Brain microvascular endothelial cell (primary cell): ENCODE data around the gene ZDHHC1.

Experiments
- DNase-seq: peaks from one replicate; pipeline ENCODE4 v3.0.0-alpha.2; 2020
- H3K27ac ChIP-seq: fragments of 250-450 bp; sonication (Bioruptor Pico); 2 replicates; pipeline ENCODE4 v1.5.1; 2020; ENCODE audit warnings: mild to moderate bottlenecking, moderate library complexity
- H3K27me3 ChIP-seq: fragments of 250-450 bp; sonication (Bioruptor Pico); replicated peaks from 2 replicates; pipeline ENCODE4 v1.5.1; 2020; ENCODE audit warnings: mild to moderate bottlenecking
- H3K36me3 ChIP-seq: fragments of 250-450 bp; sonication (Bioruptor Pico); replicated peaks from 2 replicates; pipeline ENCODE4 v1.5.1; 2020; ENCODE audit warnings: mild to moderate bottlenecking
- H3K4me3 ChIP-seq: 2 replicates; pipeline ENCODE4 v1.5.1; 2011; ENCODE audit warnings: low read depth, mild to moderate bottlenecking, control low read depth, low read length, moderate library complexity
- in situ Hi-C: cut with HindIII; loops from 2 replicates; pipeline ENCODE4 v1.10.0; 2017; ENCODE audit warnings: low sequenced_read_pairs, low pct_ligation_motif_present
- TF ChIP-seq, protein P1 (sequence below): IDR thresholded peaks from 2 replicates; pipeline ENCODE4 v1.5.1; 2011; ENCODE audit warnings: low read depth, mild to moderate bottlenecking, moderate library complexity, low read length, control low read depth, inconsistent platforms; ENCODE audit errors: missing control alignments

Gene ZDHHC1

GRCh38 chr16:67438824-67439393 lies 22.6 kb upstream of the ZDHHC1 start:
- Histone ChIP-seq H3K27me3 (no peaks in the 10 kb centered on the region), H3K4me3 (no peak overlapping the region), H3K27ac (no peak overlapping the region), H3K36me3 (peaks cover 35% of the 10 kb centered on the region)
- TF ChIP-seq, protein P1, sequence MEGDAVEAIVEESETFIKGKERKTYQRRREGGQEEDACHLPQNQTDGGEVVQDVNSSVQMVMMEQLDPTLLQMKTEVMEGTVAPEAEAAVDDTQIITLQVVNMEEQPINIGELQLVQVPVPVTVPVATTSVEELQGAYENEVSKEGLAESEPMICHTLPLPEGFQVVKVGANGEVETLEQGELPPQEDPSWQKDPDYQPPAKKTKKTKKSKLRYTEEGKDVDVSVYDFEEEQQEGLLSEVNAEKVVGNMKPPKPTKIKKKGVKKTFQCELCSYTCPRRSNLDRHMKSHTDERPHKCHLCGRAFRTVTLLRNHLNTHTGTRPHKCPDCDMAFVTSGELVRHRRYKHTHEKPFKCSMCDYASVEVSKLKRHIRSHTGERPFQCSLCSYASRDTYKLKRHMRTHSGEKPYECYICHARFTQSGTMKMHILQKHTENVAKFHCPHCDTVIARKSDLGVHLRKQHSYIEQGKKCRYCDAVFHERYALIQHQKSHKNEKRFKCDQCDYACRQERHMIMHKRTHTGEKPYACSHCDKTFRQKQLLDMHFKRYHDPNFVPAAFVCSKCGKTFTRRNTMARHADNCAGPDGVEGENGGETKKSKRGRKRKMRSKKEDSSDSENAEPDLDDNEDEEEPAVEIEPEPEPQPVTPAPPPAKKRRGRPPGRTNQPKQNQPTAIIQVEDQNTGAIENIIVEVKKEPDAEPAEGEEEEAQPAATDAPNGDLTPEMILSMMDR = no peak
- no peak for DNase-seq
- in situ Hi-C loops = no loop called here

DNA sequence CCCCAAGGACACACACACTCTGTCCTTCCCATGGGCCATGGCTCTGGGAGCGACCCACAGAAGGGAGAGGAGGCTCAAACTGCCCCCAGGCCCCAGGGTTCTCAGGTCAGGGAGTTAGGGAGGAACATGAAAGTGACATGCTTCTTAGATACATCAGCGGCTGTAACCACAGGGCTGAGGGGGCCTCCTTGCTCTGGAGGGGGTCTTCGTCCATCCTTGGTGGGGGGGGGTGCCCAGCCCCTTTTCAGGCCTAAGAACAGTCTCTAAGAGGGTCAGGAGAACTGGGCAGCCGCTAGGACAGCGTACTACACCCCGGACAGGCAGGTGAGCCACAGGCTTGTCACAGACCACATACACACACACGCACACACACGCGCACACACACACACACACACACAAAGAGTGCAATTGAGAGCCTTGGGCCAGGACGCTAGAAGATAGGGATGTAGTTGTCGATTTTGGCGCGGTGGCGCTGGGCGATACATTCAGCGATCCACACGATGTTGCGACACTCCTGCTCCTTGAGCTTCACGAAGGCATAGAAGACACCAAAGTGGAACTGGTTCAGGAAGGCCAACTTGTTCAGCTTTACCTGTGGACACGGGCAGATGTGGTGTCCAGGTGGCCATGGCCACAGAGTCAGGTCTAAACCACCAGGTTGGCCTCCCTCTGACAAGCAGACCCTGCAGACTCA lies 22.0 kb upstream of the ZDHHC1 start:
- no peak for DNase-seq
- H3K36me3 ChIP-seq = peaks cover 33% of the 10 kb centered on the region
- in situ Hi-C loops = no loop called here

DNA sequence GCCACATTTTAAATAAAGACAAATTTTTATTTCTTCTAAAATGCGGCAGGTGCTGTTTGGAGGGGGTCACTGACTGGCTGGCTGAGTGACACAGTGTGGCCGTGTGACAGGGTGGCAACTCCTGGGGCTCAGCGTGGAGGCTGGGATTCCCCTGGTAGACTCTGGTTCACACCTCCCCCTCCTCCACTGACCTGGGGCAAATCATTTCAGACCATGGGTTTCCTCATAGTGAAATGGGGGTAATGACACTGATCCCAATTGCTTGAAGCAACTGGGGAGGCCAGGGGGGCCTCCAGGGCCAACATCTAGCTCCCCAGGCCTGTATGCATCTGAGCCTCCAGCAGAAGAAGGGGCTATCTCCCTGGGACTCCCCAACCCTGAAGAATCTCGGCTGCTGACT lies 21.2 kb upstream of the ZDHHC1 start:
- TF ChIP-seq, protein P1 = no peak
- in situ Hi-C loops = no loop called here
- Histone ChIP-seq H3K27ac (no peak overlapping the region), H3K4me3 (no peak overlapping the region), H3K27me3 (no peaks in the 10 kb centered on the region), H3K36me3 (peaks cover 31% of the 10 kb centered on the region)
- no peak for DNase-seq

More for the DNA sequence above, 22.0 kb upstream of the ZDHHC1 start:
- Histone ChIP-seq H3K27ac (no peak overlapping the region), H3K27me3 (no peaks in the 10 kb centered on the region), H3K4me3 (no peak overlapping the region)
- TF ChIP-seq, protein P1 = no peak

DNA sequence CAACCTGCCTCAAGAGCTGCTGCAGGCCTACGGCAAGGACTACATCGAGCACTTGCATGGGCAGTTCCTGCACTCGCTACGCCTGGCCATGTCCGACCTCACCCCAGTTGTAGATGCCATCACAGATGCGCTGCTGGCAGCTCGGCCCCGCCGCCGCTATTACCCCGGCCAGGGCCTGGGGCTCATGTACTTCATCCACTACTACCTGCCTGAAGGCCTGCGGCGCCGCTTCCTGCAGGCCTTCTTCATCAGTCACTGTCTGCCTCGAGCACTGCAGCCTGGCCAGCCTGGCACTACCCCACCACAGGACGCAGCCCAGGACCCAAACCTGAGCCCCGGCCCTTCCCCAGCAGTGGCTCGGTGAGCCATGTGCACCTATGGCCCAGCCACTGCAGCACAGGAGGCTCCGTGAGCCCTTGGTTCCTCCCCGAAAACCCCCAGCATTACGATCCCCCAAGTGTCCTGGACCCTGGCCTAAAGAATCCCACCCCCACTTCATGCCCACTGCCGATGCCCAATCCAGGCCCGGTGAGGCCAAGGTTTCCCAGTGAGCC lies 20.4 kb upstream of the ZDHHC1 start:
- TF ChIP-seq, protein P1 = no peak

GRCh38 chr16:67435758-67436164 lies 19.5 kb upstream of the ZDHHC1 start:
- TF ChIP-seq, protein P1 = no peak
- Histone ChIP-seq H3K4me3 (no peak overlapping the region), H3K36me3 (peaks cover 22% of the 10 kb centered on the region), H3K27me3 (peaks cover 2% of the 10 kb centered on the region), H3K27ac (no peak overlapping the region)
- in situ Hi-C loops = no loop called here
- DNase-seq = no peak

More for the DNA sequence above, 20.4 kb upstream of the ZDHHC1 start:
- Histone ChIP-seq H3K4me3 (no peak overlapping the region), H3K27ac (no peak overlapping the region), H3K27me3 (no peaks in the 10 kb centered on the region), H3K36me3 (peaks cover 26% of the 10 kb centered on the region)
- in situ Hi-C loops = no loop called here
- DNase-seq = no peak
